Activated B cell treated with CpG ODN at 0.5 μM for 24 hours (primary cell): Measurements from ENCODE around the gene BSND. TPM values are rescaled to one million over a fixed set of nuclear protein-coding genes. Genes with fewer than 3 reads are reported as not detected.

Experiments used
- ATAC-seq: fragments of 200-7000 bp; cut with Tn5 transposase; one replicate; pipeline ENCODE4 v1.10.0; 2021; ENCODE audit warnings: low read depth, mild to moderate bottlenecking, moderate library complexity
- CTCF ChIA-PET: fragments of 350-600 bp; sonication (Branson Sonifier 250); formaldehyde crosslinking; loops from one replicate; lab custom pipeline; 2021; ENCODE audit warnings: antibody characterized with exemption; lab: Charles Lee
- POLR2A ChIA-PET: fragments of 350-600 bp; sonication (Branson Sonifier 250); formaldehyde crosslinking; loops from one replicate; lab custom pipeline; 2021; ENCODE audit warnings: antibody characterized with exemption; lab: Charles Lee
- DNase-seq: peaks from one replicate; pipeline ENCODE4 v3.0.0; 2022
- H3K27ac Mint-ChIP-seq: one replicate; pipeline ENCODE4 v1.8.0; 2020; ENCODE audit warnings: mixed read lengths
- H3K27me3 Mint-ChIP-seq: one replicate; pipeline ENCODE4 v1.8.0; 2021; ENCODE audit warnings: mixed read lengths
- H3K36me3 Mint-ChIP-seq: one replicate; pipeline ENCODE4 v1.8.0; 2021; ENCODE audit warnings: low read depth, mixed read lengths
- H3K4me1 Mint-ChIP-seq: one replicate; pipeline ENCODE4 v1.8.0; 2021; ENCODE audit warnings: mixed read lengths
- H3K4me3 Mint-ChIP-seq: one replicate; pipeline ENCODE4 v1.8.0; 2020; ENCODE audit warnings: mild to moderate bottlenecking, mixed read lengths
- H3K9me3 Mint-ChIP-seq: one replicate; pipeline ENCODE4 v1.8.0; 2020; ENCODE audit warnings: mixed read lengths
- intact Hi-C: fragments of 100-400 bp; cut with micrococcal nuclease; formaldehyde crosslinking; loops from one replicate; pipeline ENCODE4 v1.15.1; 2024
- total RNA-seq: library from RNA; stranded (reverse); gene quantifications from 2 replicates; pipeline ENCODE4 v1.2.3, GENCODE V29; 2022
- TF ChIP-seq, protein P1 (sequence below): fragments of 200-600 bp; IDR thresholded peaks from one replicate; pipeline ENCODE4 v1.8.0; 2022; ENCODE audit warnings: antibody characterized with exemption, mild to moderate bottlenecking

Gene BSND
- total RNA-seq, 1 donor from 2014 or later, result not detected

DNA sequence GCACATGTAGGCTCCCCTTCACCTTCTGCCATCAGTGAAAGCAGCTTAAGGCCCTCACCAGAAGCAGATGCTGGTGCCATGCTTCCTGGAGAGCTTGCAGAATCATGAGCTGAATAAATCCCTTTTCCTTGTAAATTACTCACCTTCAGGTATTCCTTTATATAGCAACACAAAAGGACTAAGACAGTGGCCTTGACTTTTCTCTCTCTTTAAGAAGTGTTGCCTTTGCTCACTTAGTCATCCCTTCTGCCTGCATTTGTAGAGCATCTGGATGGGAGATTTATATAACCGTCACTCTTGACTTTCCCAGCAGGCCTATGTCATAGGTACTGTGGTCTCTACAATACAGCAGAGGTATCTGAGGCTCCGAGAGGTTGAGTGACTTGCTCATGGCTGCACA lies 44.3 kb downstream of the BSND start:
- peaks cover 33% of the 10 kb centered on the region for H3K27me3 Mint-ChIP-seq
- ATAC-seq (no peak), DNase-seq (no peak)
- no peaks in the 10 kb centered on the region for H3K36me3 Mint-ChIP-seq
- H3K9me3 Mint-ChIP-seq, result no peaks in the 10 kb centered on the region
- ChIA-PET CTCF (no interaction called here), POLR2A (no interaction called here)
- H3K4me1 Mint-ChIP-seq, result no peaks in the 10 kb centered on the region
- TF ChIP-seq, protein P1, sequence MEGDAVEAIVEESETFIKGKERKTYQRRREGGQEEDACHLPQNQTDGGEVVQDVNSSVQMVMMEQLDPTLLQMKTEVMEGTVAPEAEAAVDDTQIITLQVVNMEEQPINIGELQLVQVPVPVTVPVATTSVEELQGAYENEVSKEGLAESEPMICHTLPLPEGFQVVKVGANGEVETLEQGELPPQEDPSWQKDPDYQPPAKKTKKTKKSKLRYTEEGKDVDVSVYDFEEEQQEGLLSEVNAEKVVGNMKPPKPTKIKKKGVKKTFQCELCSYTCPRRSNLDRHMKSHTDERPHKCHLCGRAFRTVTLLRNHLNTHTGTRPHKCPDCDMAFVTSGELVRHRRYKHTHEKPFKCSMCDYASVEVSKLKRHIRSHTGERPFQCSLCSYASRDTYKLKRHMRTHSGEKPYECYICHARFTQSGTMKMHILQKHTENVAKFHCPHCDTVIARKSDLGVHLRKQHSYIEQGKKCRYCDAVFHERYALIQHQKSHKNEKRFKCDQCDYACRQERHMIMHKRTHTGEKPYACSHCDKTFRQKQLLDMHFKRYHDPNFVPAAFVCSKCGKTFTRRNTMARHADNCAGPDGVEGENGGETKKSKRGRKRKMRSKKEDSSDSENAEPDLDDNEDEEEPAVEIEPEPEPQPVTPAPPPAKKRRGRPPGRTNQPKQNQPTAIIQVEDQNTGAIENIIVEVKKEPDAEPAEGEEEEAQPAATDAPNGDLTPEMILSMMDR, result no peak
- H3K27ac Mint-ChIP-seq, result no peak overlapping the region
- no peak overlapping the region for H3K4me3 Mint-ChIP-seq
- intact Hi-C loops, result no loop called here

DNA sequence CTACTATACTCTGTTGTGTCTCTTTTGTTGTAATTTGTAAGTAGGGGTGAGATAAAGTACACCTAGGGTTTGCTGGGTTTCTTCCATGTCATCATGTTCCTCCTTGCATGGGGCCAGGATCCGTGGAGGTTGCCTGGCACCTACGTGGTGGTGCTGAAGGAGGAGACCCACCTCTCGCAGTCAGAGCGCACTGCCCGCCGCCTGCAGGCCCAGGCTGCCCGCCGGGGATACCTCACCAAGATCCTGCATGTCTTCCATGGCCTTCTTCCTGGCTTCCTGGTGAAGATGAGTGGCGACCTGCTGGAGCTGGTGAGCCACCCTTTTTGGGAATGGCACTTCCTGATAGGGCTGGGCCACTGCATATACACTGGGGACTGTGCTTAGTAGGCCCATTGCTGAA lies 45.0 kb downstream of the BSND start:
- TF ChIP-seq, protein P1, result no peak
- H3K36me3 Mint-ChIP-seq, result no peaks in the 10 kb centered on the region
- ATAC-seq (no peak), DNase-seq (no peak)
- intact Hi-C loops, result no loop called here
- peaks cover 27% of the 10 kb centered on the region for H3K27me3 Mint-ChIP-seq
- no peak overlapping the region for H3K27ac Mint-ChIP-seq
- ChIA-PET POLR2A (no interaction called here), CTCF (no interaction called here)
- H3K4me3 Mint-ChIP-seq, result no peak overlapping the region
- no peaks in the 10 kb centered on the region for H3K4me1 Mint-ChIP-seq
- H3K9me3 Mint-ChIP-seq, result no peaks in the 10 kb centered on the region

DNA sequence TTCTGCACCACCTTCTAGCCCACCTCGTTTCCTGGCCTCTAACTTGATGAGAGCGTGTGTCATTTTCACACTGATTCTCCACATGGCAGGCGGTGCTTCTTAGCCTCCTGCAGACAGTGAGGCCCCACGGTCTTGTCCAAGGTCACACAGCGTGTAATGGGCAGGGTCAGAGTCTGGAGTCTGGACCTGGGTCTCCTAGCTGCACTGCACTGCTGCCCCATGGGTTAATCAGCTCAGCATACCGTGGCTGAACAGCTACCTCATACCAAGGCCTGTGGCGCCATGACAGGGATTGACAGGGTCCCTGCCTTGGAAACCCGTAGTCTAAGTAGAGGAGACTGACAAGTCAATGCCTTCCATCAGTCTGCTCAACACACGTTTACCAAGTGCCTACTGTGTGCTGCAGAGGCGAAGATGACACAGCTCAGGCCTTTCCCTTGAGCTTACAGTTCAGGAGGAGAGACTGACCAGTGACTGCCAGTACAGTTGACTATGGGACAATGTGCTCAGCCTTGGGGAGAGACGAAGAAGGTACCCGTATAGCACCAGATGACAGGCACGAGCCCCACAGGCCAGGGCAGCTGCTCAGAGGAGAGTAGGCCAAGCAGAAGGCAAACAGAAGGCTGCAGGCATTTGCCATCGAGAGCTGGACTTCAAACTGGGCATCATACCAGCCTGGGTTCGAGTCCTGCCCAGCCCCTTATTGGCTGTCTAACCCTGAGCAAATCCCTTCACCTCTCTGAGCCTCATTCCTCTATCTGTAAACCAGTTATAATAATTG lies 46.1 kb downstream of the BSND start:
- TF ChIP-seq, protein P1, result no peak
- intact Hi-C loops, result no loop called here
- Mint-ChIP-seq H3K27ac (no peak overlapping the region), H3K27me3 (peaks cover 23% of the 10 kb centered on the region), H3K9me3 (no peaks in the 10 kb centered on the region), H3K4me1 (no peaks in the 10 kb centered on the region), H3K36me3 (no peaks in the 10 kb centered on the region), H3K4me3 (no peak overlapping the region)
- ATAC-seq (no peak), DNase-seq (no peak)
- POLR2A ChIA-PET, result no interaction called here
- CTCF ChIA-PET, result no interaction called here

DNA sequence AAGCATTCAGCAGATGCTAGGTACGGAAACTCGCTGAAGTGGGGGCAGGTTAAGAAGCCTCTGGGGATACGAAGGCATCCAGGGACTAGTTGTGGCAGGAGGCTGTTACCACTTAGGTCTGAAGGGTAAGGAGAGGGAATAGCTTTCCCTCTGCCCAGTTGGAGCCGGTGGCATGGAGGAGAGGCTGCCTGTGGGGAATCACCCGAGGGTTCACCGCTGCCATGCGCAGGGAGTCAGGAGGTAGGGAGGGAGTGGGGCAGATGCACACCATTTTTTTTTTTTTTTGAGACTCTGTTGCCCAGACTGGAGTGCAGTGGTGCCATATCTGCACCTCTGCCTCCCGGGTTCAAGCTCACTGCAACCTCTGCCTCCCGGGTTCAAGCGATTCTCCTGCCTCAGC lies 46.7 kb downstream of the BSND start:
- H3K27ac Mint-ChIP-seq, result no peak overlapping the region
- TF ChIP-seq, protein P1, result no peak
- peaks cover 17% of the 10 kb centered on the region for H3K27me3 Mint-ChIP-seq
- H3K36me3 Mint-ChIP-seq, result no peaks in the 10 kb centered on the region
- intact Hi-C loops, result no loop called here
- ChIA-PET POLR2A (no interaction called here), CTCF (no interaction called here)
- H3K9me3 Mint-ChIP-seq, result no peaks in the 10 kb centered on the region
- H3K4me1 Mint-ChIP-seq, result no peaks in the 10 kb centered on the region
- no peak overlapping the region for H3K4me3 Mint-ChIP-seq
- no peak for DNase-seq
- ATAC-seq, result no peak

DNA sequence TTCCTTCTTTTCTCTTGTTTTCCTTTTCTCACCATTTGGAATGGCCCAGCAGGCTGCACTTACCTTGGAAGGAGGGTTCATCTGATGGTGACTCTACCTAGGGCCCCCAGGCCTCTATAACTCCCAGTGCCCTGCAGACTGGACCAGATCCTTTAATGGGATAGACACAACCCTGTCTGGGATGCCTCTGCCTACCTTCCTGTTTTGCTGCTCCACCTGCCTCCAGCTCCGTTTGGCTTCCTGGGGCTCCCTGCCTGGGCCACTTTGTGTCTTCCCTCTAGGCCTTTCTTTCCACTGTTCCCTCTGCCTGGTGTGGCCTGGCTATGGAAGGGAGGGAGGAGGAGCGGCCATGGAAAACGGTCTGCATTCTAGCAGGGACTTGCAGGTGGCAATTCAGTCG lies 48.1 kb downstream of the BSND start:
- H3K27ac Mint-ChIP-seq, result no peak overlapping the region
- peaks cover 6% of the 10 kb centered on the region for H3K27me3 Mint-ChIP-seq
- DNase-seq, result no peak
- H3K4me1 Mint-ChIP-seq, result no peaks in the 10 kb centered on the region
- no peaks in the 10 kb centered on the region for H3K36me3 Mint-ChIP-seq
- intact Hi-C loops, result no loop called here
- no peaks in the 10 kb centered on the region for H3K9me3 Mint-ChIP-seq
- CTCF ChIA-PET, result no interaction called here
- TF ChIP-seq, protein P1, result no peak
- POLR2A ChIA-PET, result no interaction called here
- no peak for ATAC-seq
- no peak overlapping the region for H3K4me3 Mint-ChIP-seq
